Measurements from ENCODE around the gene IPO4. TPM values are rescaled to one million over a fixed set of nuclear protein-coding genes. Genes with fewer than 3 reads are reported as not detected.

Gene IPO4
- total and polyA plus RNA-seq, 2 of the 13 experiments (the other 11 are each of a cell fraction or from before 2014, with no cell fraction given), result 39.0 to 179 TPM

DNA sequence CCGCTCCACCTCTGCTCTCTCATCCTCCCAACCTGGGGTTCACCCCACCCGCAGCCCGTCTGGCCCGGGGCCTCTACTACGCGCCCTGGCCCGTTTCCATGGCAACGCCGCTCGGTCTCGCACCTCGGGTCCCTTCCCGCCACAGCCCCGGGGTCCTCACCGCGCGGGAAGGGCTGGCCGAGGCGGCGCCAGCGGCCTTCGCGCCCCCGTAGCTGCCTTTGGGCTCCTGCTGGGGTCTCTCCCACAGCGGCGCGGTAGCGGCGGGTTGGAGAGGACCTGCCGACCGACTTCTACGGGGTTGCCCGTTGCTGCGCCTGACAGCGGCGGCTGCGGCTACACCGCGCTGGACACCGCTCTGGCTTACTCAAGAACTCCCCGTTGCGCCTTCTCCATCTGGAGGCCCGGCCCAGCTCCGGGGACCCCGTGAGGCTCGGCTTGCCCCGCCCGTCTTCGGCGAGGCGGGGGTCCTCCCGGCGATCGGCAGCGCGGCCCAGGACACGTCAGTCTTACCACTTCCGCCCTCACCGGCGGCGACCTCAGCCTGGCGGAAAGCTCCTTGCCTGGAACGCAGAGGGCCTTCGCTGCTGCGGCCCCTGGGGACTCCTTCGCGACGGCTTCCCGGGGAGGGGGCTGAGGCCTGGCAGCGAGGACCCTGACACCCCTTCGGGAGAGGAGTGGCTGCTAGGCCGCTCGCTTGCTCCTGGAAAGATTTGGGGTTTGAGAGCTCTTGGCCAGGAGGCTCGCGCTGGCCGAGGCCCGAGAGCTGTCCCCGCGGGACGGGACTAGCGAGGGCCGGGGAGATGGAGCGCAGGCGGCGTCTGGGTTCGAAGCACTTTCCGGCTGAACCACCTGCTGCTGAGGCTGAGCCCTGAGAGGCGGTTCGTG, 6.8 kb upstream of the IPO4 start, which contains the start of gene TM9SF1 (continued):
- TF ChIP-seq, protein P1, sequence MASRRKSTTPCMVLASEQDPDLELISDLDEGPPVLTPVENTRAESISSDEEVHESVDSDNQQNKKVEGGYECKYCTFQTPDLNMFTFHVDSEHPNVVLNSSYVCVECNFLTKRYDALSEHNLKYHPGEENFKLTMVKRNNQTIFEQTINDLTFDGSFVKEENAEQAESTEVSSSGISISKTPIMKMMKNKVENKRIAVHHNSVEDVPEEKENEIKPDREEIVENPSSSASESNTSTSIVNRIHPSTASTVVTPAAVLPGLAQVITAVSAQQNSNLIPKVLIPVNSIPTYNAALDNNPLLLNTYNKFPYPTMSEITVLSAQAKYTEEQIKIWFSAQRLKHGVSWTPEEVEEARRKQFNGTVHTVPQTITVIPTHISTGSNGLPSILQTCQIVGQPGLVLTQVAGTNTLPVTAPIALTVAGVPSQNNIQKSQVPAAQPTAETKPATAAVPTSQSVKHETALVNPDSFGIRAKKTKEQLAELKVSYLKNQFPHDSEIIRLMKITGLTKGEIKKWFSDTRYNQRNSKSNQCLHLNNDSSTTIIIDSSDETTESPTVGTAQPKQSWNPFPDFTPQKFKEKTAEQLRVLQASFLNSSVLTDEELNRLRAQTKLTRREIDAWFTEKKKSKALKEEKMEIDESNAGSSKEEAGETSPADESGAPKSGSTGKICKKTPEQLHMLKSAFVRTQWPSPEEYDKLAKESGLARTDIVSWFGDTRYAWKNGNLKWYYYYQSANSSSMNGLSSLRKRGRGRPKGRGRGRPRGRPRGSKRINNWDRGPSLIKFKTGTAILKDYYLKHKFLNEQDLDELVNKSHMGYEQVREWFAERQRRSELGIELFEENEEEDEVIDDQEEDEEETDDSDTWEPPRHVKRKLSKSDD (CRISPR knock-in tag; IDR thresholded peaks at IDR 0.05; ENCODE audit: low read depth), result peak; percentile 89
- TF ChIP-seq, protein P2, sequence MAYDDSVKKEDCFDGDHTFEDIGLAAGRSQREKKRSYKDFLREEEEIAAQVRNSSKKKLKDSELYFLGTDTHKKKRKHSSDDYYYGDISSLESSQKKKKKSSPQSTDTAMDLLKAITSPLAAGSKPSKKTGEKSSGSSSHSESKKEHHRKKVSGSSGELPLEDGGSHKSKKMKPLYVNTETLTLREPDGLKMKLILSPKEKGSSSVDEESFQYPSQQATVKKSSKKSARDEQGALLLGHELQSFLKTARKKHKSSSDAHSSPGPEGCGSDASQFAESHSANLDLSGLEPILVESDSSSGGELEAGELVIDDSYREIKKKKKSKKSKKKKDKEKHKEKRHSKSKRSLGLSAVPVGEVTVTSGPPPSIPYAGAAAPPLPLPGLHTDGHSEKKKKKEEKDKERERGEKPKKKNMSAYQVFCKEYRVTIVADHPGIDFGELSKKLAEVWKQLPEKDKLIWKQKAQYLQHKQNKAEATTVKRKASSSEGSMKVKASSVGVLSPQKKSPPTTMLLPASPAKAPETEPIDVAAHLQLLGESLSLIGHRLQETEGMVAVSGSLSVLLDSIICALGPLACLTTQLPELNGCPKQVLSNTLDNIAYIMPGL (CRISPR knock-in tag; IDR thresholded peaks at IDR 0.05; ENCODE audit: borderline replicate concordance in 1 of 2, low read depth in 1 of 2), result peak; percentile 99 to 100
- TF ChIP-seq FOSL2 (CRISPR knock-in tag; IDR thresholded peaks at IDR 0.05) (peak; percentile 90), ZNF607 (CRISPR knock-in tag; IDR thresholded peaks at IDR 0.05; ENCODE audit: borderline replicate concordance) (peak; percentile 98), HBP1 (CRISPR knock-in tag; IDR thresholded peaks at IDR 0.05; ENCODE audit: low read depth) (peak; percentile 98), SYNCRIP (IDR thresholded peaks at IDR 0.05; ENCODE audit: insufficient read depth, low read depth, low read length) (no peak), ZNF747 (CRISPR knock-in tag; IDR thresholded peaks at IDR 0.05; ENCODE audit: borderline replicate concordance) (peak; percentile 100), BATF2 (CRISPR knock-in tag; IDR thresholded peaks at IDR 0.05) (no peak), POLR2AphosphoS2 (IDR thresholded peaks at IDR 0.05; ENCODE audit: low read depth, low read length) (no peak; the same call in 1 of the 2 replicates), STAG1 (CRISPR knock-in tag; IDR thresholded peaks at IDR 0.05) (no peak; the same call in 1 of the 2 replicates), REPIN1 (CRISPR knock-in tag; IDR thresholded peaks at IDR 0.05; ENCODE audit: borderline replicate concordance, low read depth) (peak; percentile 99), HNRNPL (IDR thresholded peaks at IDR 0.05; ENCODE audit: low read depth, low read length) (peak; percentile 73; the same call in 1 of the 2 replicates)
- TF ChIP-seq, protein P3, sequence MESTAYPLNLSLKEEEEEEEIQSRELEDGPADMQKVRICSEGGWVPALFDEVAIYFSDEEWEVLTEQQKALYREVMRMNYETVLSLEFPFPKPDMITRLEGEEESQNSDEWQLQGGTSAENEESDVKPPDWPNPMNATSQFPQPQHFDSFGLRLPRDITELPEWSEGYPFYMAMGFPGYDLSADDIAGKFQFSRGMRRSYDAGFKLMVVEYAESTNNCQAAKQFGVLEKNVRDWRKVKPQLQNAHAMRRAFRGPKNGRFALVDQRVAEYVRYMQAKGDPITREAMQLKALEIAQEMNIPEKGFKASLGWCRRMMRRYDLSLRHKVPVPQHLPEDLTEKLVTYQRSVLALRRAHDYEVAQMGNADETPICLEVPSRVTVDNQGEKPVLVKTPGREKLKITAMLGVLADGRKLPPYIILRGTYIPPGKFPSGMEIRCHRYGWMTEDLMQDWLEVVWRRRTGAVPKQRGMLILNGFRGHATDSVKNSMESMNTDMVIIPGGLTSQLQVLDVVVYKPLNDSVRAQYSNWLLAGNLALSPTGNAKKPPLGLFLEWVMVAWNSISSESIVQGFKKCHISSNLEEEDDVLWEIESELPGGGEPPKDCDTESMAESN (CRISPR knock-in tag; conservative IDR thresholded peaks at IDR 0.05), result peak; percentile 99
- TF ChIP-seq, protein P4, sequence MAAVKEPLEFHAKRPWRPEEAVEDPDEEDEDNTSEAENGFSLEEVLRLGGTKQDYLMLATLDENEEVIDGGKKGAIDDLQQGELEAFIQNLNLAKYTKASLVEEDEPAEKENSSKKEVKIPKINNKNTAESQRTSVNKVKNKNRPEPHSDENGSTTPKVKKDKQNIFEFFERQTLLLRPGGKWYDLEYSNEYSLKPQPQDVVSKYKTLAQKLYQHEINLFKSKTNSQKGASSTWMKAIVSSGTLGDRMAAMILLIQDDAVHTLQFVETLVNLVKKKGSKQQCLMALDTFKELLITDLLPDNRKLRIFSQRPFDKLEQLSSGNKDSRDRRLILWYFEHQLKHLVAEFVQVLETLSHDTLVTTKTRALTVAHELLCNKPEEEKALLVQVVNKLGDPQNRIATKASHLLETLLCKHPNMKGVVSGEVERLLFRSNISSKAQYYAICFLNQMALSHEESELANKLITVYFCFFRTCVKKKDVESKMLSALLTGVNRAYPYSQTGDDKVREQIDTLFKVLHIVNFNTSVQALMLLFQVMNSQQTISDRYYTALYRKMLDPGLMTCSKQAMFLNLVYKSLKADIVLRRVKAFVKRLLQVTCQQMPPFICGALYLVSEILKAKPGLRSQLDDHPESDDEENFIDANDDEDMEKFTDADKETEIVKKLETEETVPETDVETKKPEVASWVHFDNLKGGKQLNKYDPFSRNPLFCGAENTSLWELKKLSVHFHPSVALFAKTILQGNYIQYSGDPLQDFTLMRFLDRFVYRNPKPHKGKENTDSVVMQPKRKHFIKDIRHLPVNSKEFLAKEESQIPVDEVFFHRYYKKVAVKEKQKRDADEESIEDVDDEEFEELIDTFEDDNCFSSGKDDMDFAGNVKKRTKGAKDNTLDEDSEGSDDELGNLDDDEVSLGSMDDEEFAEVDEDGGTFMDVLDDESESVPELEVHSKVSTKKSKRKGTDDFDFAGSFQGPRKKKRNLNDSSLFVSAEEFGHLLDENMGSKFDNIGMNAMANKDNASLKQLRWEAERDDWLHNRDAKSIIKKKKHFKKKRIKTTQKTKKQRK (IDR thresholded peaks at IDR 0.05; ENCODE audit: low read length), result no peak

All from HepG2 (cell line).